HUES6 (cell line): Measurements from ENCODE around the gene ZNF385B.

Experiments
- H3K27ac ChIP-seq: 2 replicates; pipeline ENCODE4 v1.7.0; 2013; ENCODE audit warnings: low read depth, mild to moderate bottlenecking, low read length, inconsistent platforms
- H3K27me3 ChIP-seq: 2 replicates; pipeline ENCODE4 v1.6.1; 2013; ENCODE audit warnings: low read length; ENCODE audit not compliant: control insufficient read depth, insufficient read depth
- H3K36me3 ChIP-seq: 2 replicates; pipeline ENCODE4 v1.6.1; 2013; ENCODE audit warnings: low read length; ENCODE audit not compliant: control insufficient read depth, insufficient read depth
- H3K4me1 ChIP-seq: 2 replicates; pipeline ENCODE4 v1.6.1; 2013; ENCODE audit warnings: low read length; ENCODE audit not compliant: control insufficient read depth, insufficient read depth
- H3K4me3 ChIP-seq: 2 replicates; pipeline ENCODE4 v1.5.1; 2013; ENCODE audit warnings: low read depth, low read length
- H3K9ac ChIP-seq: one replicate; pipeline ENCODE4 v1.6.1; 2013; ENCODE audit warnings: mild to moderate bottlenecking, low read length
- H3K9me3 ChIP-seq: 2 replicates; pipeline ENCODE4 v1.6.1; 2013; ENCODE audit warnings: low read depth, low read length; ENCODE audit not compliant: control insufficient read depth, insufficient read depth

ZNF385B gene

DNA sequence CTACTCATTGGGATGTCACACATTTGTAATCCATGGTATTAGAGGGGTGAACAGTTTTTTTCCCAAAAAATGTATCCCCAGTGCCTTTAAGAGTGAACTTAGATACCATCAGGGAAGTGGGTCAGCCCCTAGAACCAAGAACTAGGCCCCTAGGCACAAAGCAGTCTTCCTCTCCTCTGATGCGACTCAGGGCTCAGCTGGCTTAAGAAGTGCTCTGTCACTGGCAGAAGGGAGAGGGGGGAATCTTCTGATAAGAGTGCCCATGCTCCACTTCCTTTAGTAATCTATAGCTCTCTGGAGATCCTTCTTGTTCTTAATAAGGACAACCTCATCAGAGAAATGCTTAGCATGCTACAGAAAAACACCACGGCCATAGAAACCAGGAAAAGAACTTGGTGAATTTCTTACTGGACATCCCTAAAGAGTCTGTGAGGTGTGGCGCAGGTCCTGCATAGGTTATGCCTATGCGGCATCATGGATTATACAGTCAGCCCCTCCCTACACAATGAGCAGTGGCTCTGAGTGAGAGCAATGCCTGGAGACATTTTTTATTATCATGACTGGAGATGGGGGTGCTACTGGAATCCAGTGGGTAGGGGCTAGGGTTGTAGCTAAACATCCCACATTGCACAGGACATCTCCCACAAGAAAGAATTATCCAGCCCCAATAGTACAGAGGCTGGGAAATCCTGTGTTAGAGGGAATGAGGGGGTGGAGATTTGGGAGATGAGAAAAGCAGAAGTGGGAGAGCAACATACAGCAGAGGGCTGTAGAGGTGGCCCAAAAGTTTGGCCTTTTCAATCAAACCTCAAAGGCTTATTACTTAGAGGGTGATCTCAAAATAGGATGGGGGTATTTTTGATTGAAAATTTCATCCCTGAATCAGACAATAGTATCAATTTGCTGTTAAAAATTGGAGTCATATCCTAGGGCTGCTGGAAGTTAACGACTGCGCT is 21.7 kb upstream of the ZNF385B start:
- Histone ChIP-seq H3K9me3 (peaks cover 8% of the 10 kb centered on the region), H3K9ac (no peak overlapping the region), H3K27ac (no peak overlapping the region), H3K36me3 (no peaks in the 10 kb centered on the region), H3K27me3 (no peaks in the 10 kb centered on the region), H3K4me3 (no peak overlapping the region), H3K4me1 (peaks cover 7% of the 10 kb centered on the region; the same call in 1 of the 2 replicates)

DNA sequence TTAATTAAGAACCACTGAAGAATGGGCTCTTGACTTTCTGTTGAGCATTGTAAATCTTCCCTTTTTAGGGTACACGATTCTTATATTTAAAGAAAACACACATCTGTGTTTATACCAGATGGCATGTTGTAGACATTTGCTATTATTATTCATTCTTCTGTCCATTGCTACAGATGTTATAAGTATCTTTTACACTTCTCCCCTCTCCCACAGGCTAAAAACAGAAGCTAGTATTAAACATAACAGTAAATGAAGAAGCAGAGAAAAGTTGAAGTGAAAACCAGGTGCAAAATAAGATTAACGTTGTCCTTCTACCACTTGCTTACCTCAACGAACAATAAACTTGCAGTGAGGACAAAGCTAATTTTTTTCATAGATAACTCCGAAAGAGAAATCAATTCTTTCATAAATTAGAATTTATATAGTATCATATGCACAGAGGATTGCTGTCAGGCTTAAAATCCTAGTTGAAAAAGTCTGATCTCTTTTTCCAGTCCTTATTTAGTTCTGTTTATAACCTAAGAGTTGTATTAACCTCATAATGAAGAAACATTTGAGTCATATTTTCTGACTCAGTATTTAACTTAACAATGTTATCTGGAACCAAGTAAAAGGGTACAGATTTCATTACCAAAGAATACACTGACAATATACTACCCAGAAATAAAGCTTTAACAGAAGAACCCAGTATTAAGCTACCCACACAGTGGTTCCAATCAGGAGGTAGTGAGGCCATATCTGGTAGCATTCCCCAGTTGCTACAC is 16.4 kb upstream of the ZNF385B start:
- Histone ChIP-seq H3K9ac (no peak overlapping the region), H3K27ac (no peak overlapping the region), H3K4me1 (no peaks in the 10 kb centered on the region), H3K36me3 (no peaks in the 10 kb centered on the region), H3K27me3 (no peaks in the 10 kb centered on the region), H3K9me3 (no peaks in the 10 kb centered on the region), H3K4me3 (no peak overlapping the region)

DNA sequence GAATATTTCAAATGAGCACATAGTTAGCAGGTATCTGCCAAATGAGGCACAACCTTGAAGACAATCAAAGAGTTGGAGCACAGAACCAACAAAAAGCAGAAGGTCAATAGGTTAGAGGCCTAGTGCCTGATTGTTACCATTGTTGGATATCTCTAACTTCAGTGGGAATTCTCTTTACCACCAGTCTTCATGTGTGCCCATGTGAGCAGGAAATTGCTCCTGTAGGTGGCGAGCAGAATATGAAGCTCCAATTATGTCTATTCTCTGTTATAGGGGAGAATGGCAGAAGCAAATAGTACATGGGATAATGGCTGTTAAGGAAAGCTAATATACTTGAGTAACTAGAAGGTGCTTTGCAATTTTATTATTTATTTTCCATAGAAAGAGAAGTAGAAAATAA is 14.9 kb upstream of the ZNF385B start:
- H3K36me3 ChIP-seq = no peaks in the 10 kb centered on the region
- H3K27me3 ChIP-seq = no peaks in the 10 kb centered on the region
- no peak overlapping the region for H3K27ac ChIP-seq
- no peaks in the 10 kb centered on the region for H3K9me3 ChIP-seq
- no peak overlapping the region for H3K9ac ChIP-seq
- H3K4me3 ChIP-seq = no peak overlapping the region
- H3K4me1 ChIP-seq = no peaks in the 10 kb centered on the region

DNA sequence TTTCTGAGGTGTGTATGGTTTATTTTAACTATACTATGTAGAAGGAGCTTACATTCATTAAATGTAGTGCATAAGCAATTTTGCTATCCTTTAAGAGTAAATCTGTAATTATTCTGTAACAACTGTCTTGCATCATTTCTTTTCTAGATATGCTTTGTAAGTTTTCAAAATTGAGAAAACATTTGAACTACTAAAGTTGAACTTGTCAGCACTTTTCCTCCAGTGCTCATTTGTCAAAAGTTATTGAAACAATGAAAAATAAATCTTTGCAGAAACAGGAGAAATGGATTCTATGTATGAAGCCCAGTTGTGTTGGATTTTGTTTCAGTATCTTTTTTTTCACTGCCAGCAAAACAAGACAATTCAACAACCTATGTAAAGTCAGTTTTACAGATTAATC is 14.5 kb upstream of the ZNF385B start:
- H3K9ac ChIP-seq = no peak overlapping the region
- H3K4me3 ChIP-seq = no peak overlapping the region
- no peaks in the 10 kb centered on the region for H3K4me1 ChIP-seq
- H3K36me3 ChIP-seq = no peaks in the 10 kb centered on the region
- no peaks in the 10 kb centered on the region for H3K9me3 ChIP-seq
- H3K27ac ChIP-seq = no peak overlapping the region
- H3K27me3 ChIP-seq = no peaks in the 10 kb centered on the region

- no peaks in the 10 kb centered on the region for H3K9me3 ChIP-seq
- no peak overlapping the region for H3K9ac ChIP-seq
- no peaks in the 10 kb centered on the region for H3K36me3 ChIP-seq
- H3K4me1 ChIP-seq = peaks cover 3% of the 10 kb centered on the region; the same call in 1 of the 2 replicates
- no peak overlapping the region for H3K4me3 ChIP-seq
- H3K27ac ChIP-seq = no peak overlapping the region
- peaks cover 60% of the 10 kb centered on the region for H3K27me3 ChIP-seq
Measured at GRCh38 chr2:179862898-179863458, 1.6 kb upstream of the ZNF385B start.

DNA sequence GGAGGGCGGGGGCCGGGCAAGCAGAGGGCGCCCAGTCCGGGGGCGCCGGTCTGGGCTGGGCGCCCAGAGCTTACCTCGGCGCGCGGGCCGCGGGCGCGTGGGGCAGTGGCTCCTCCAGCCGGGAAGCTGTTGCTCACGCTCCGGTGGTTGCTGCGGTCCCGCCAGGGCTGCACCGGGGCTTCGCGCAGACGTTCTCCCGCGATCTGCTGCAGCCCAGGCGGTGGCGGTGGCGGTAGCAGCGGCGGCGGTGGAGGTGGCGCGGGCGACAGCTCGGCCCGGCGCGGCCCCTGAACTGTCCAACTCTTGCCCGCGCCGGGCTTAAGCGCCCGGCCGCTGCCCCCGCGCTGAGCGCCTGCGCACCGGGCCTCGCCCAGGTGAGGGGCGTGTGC is 391 bp downstream of the ZNF385B start:
- Histone ChIP-seq H3K4me1 (peaks cover 3% of the 10 kb centered on the region; the same call in 1 of the 2 replicates), H3K4me3 (peak overlapping the region; percentile 72), H3K27ac (no peak overlapping the region), H3K9me3 (no peaks in the 10 kb centered on the region), H3K27me3 (peaks cover 61% of the 10 kb centered on the region), H3K9ac (no peak overlapping the region), H3K36me3 (no peaks in the 10 kb centered on the region)

DNA sequence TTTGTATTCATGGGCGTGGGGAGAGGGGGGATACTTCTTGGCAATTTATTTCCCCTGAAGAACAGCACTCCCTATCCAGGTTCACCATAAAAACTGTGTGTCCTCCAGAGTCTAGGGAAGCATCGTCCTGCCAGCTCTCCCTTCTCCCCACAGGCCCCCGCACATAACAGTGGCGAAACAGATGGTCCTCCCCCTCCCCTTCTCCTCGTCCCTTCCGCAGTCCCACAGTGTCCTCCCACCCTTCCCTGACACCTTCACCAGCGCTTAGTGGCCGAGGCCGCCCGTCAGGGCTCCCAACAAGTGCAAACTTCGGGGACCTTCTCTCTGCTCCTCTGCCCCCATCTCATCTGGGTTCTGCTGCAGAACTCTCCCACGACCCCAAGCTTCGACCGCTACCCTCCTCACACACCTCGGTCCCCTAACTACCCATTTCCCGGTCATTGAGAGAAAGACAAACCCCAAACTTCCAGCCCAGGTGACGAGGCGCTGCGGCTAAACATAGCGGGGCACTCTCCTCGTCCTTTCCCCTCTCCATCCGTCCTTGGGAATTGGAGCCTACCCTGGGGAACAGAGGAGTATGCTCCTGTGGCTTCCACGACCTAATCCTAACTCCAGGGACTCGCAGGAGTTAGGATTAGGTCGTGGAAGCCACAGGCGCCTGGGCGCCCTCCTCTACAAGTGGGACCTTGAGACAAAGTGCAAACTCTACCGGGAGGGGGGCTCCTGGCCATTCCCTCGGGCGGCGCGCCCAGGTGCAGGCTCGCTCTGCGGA is 971 bp downstream of the ZNF385B start:
- Histone ChIP-seq H3K36me3 (no peaks in the 10 kb centered on the region), H3K27ac (no peak overlapping the region), H3K4me1 (peaks cover 3% of the 10 kb centered on the region; the same call in 1 of the 2 replicates), H3K27me3 (peaks cover 61% of the 10 kb centered on the region), H3K9ac (peak overlapping the region; percentile 25), H3K9me3 (no peaks in the 10 kb centered on the region), H3K4me3 (peak overlapping the region; percentile 72)

DNA sequence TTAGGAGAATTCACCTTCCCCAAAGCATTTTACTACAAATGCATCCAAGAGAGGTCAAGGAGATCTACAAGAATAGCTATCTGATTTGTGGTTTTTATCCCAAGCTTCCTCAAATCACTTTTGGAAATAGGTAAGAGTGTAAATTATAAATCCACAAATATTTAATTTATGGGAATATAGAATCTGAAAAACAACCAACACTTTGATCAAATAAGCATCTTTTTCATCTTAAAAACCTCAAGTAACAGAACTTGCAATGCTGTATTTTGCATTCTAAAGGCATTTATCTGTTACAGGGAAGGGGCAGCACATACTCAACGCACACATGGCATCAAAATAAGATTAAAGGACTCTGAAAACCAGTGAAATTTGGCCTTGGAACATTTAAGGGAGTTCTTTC is 1.9 kb downstream of the ZNF385B start:
- Histone ChIP-seq H3K9me3 (no peaks in the 10 kb centered on the region), H3K36me3 (no peaks in the 10 kb centered on the region), H3K4me1 (peaks cover 3% of the 10 kb centered on the region; the same call in 1 of the 2 replicates), H3K27ac (no peak overlapping the region), H3K4me3 (peak overlapping the region; percentile 72), H3K9ac (no peak overlapping the region), H3K27me3 (peaks cover 61% of the 10 kb centered on the region)

DNA sequence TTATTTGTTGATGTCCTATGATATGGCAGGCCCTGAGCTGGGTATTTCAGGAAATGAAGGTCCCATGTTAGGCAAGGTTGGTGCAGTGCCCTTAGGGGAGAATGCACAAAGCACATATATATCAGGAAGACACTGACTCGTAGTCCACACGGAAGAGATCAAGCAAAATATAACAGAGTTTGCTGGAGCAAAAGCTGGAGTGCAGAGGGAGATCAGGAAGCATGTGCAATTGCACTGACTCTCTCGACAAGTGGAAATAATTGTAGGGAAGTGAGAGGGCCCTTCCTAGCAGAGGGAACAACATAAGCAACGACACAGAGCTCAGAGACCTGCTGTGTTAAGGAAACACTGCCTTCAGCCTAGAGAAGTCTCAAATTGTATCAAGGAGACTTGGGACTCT is 4.2 kb downstream of the ZNF385B start:
- Histone ChIP-seq H3K9me3 (no peaks in the 10 kb centered on the region), H3K36me3 (no peaks in the 10 kb centered on the region), H3K4me3 (no peak overlapping the region), H3K4me1 (peaks cover 3% of the 10 kb centered on the region; the same call in 1 of the 2 replicates), H3K27ac (no peak overlapping the region), H3K9ac (no peak overlapping the region), H3K27me3 (peaks cover 42% of the 10 kb centered on the region)

GRCh38 chr2:179856205-179856604 is 5.2 kb downstream of the ZNF385B start:
- no peak overlapping the region for H3K9ac ChIP-seq
- peaks cover 3% of the 10 kb centered on the region; the same call in 1 of the 2 replicates for H3K4me1 ChIP-seq
- no peak overlapping the region for H3K4me3 ChIP-seq
- H3K36me3 ChIP-seq = no peaks in the 10 kb centered on the region
- H3K27ac ChIP-seq = no peak overlapping the region
- peaks cover 32% of the 10 kb centered on the region for H3K27me3 ChIP-seq
- H3K9me3 ChIP-seq = no peaks in the 10 kb centered on the region
